GM12874 (cell line): ENCODE results near the gene ZNF280D.

Source experiments
- TF ChIP-seq, protein P1 (sequence below): IDR thresholded peaks from 2 replicates; pipeline ENCODE4 v1.5.1; 2011; ENCODE audit warnings: low read depth, mild to moderate bottlenecking, control low read depth, low read length, moderate library complexity; ENCODE audit not compliant: insufficient read depth

The ZNF280D gene

DNA sequence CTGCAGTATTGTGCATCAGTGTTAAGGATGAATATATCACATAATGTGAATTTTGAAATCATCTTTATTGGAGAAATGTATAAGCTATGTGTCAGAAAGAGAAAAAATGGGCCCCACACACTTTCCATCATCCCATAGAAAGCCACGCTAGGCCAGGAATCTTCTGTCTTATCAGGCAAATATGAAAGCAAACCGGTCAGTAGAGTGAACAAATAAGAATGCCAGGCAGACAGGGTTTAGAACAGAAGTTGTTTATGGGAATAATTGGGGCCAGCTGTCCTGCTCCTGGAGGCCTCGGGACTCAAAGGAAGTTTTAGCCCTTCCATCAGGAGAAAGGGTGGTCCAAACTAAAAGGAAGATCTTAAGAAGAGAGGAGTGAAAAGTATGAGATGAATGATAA lies 39.5 kb downstream of the ZNF280D start:
- TF ChIP-seq, protein P1, sequence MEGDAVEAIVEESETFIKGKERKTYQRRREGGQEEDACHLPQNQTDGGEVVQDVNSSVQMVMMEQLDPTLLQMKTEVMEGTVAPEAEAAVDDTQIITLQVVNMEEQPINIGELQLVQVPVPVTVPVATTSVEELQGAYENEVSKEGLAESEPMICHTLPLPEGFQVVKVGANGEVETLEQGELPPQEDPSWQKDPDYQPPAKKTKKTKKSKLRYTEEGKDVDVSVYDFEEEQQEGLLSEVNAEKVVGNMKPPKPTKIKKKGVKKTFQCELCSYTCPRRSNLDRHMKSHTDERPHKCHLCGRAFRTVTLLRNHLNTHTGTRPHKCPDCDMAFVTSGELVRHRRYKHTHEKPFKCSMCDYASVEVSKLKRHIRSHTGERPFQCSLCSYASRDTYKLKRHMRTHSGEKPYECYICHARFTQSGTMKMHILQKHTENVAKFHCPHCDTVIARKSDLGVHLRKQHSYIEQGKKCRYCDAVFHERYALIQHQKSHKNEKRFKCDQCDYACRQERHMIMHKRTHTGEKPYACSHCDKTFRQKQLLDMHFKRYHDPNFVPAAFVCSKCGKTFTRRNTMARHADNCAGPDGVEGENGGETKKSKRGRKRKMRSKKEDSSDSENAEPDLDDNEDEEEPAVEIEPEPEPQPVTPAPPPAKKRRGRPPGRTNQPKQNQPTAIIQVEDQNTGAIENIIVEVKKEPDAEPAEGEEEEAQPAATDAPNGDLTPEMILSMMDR = no peak

DNA sequence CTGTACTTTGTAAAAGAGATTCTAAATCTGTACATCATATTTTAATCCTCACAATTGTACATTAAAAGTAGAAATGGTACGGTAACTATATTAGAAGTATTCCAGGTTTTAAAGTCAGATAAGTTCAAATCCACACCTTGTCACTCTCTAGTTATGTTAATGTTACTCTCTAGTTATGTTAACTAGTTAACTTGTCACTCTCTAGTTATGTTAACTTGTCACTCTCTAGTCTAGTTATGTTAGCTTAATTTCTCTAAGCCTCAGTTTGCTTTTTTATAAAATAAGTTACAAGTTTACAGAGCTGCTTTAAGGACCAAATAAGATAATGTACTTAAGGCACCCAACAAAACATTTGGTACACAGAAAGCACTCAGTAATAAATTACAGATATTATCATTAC lies 42.6 kb downstream of the ZNF280D start:
- TF ChIP-seq, protein P1 = no peak

DNA sequence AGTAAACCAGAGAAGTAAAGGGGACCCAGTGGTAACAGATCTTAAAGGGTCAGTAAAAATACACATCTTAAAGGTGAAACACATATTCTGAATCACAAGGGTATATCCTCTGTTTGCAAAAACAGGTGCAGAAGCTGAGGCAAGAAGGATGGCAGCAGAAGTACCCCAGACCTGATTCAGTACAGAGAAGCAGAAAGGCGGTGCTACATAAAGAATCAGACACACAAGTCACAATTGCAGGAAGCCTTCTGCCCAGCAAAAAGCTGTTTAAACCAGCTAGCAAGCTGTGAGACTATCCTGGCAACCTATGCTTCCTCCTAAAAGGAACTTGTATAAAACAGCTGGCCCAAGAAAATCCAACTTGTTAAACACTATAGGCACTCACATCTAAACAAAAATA lies 49.4 kb downstream of the ZNF280D start:
- TF ChIP-seq, protein P1 = no peak

DNA sequence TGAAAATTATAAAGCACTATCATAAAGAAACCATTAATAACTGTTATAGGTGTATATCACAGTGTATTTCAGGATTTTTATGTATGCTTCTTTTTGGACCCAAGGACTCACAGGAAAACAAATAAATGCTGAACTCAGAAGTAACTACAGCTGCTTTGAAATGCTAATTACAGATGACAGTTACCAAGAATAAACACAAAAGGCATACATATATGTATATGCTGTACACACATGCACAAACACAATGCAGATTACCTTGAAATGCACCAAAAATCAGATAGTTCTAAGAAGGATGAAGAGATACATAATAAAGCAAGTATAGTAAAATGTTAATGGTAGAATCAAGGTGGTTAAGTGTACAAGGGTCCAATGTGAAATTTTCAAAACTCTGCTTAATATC lies 52.2 kb downstream of the ZNF280D start:
- TF ChIP-seq, protein P1 = no peak

DNA sequence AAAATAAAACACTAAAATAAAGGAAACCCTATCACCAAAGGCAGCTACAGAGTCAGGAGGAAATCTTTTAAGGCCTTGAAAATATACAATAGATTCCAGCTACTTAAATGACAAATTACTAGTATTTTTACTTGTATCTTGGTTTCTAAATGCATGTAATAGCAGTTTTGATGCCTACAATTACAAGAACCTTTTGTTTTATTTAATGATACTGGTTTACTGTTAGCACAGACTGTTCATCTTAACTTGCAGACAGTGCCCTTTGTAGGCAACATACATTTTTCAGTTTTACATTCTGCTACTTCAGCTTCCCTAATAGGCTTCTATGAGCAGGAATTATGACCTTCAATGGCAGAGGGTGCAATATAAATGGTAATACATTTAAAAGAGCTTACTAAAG lies 54.1 kb downstream of the ZNF280D start:
- TF ChIP-seq, protein P1 = no peak

DNA sequence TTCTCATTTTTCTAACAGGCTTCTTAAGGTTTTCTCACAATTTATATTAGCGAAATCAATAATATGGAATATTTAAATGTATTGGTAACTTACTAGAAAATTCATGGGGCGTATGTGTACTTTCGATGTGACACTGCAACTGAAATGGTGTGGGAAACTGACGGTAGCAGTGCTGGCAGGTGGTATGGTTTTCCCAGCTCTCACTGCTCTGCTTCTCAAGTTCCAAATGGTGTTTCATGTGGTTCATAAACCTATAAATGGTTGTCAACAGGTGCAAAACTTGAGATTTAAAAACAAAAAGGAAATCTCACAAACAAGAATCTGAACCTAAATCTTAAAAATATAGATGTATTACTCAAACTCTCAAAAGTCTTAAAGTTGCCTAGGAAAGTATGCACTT lies 54.7 kb downstream of the ZNF280D start:
- TF ChIP-seq, protein P1 = no peak

DNA sequence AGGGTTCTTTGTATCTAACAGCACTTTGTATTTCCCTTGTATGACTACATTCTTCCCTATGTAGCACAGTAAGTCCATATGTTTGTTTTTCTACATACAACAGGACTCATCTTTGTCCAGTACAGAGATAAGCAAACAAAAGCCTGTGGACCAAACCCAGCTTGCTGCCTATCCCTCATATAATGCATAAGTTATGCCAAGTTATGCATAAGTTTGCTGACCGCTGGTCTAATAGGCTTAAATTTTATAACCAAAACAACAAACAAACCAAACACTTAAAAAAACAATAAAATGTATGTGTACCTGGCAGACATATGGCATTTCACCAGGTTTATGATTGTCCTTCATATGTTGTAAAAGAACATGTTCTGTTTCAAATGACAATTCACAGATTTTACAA lies 56.0 kb downstream of the ZNF280D start:
- TF ChIP-seq, protein P1 = no peak

DNA sequence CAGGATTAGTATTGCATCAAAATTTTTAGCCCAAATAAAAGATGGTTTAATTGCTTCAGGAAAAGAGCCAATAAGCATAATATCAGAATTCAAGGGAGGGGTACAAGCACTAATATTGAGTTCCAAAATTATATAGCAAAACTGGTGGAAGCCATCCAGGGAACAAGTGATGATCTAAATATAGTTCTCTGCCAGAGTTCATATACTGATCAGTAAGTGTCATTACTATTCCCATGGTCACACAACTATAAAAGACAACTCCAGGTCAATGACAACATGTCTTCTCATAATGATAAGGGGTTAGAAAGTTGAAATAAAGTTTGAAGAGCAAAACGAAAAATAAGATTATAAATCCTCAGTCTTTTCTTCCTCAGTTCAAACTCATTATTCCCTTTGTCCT lies 57.4 kb downstream of the ZNF280D start:
- TF ChIP-seq, protein P1 = no peak
